Left ventricle myocardium superior (tissue), 1 donor: ENCODE measurements around the gene PDCD11. TPM values are rescaled to one million over a fixed set of nuclear protein-coding genes. Genes with fewer than 3 reads are reported as not detected.
A peak's percentile ranks its signal among the peaks of the same experiment; 100 is the strongest.
"Not testable (repeated sequence)": the region's sequence is repeated elsewhere in the genome, so short reads cannot be mapped to it uniquely, and the experiment has no call there.

ENCODE experiments used
- ATAC-seq: fragments of 200-7000 bp; cut with Tn5 transposase; one replicate; pipeline ENCODE4 v1.9.1; 2020; ENCODE audit warnings: mild to moderate bottlenecking, moderate library complexity
- DNase-seq: peaks from one replicate; pipeline ENCODE4 v3.0.0-alpha.2; 2020
- intact Hi-C: fragments of 100-400 bp; cut with micrococcal nuclease; formaldehyde crosslinking; loops from one replicate; pipeline ENCODE4 v1.11.0; 2022
- total RNA-seq: library from RNA; stranded (reverse); fragmentation: NEBNext Ultra II Directional; extraction: Animal tissue kit (Norgen Biotek cat#: 25700); gene quantifications from one replicate; pipeline ENCODE4 v1.2.1, GENCODE V29; 2021
- donor health status: DM: no; HTN: yes; CAD: no; lungs with severe emphysema.

PDCD11 gene
- total RNA-seq, 1 donor from 2014 or later = 12.1 TPM

DNA sequence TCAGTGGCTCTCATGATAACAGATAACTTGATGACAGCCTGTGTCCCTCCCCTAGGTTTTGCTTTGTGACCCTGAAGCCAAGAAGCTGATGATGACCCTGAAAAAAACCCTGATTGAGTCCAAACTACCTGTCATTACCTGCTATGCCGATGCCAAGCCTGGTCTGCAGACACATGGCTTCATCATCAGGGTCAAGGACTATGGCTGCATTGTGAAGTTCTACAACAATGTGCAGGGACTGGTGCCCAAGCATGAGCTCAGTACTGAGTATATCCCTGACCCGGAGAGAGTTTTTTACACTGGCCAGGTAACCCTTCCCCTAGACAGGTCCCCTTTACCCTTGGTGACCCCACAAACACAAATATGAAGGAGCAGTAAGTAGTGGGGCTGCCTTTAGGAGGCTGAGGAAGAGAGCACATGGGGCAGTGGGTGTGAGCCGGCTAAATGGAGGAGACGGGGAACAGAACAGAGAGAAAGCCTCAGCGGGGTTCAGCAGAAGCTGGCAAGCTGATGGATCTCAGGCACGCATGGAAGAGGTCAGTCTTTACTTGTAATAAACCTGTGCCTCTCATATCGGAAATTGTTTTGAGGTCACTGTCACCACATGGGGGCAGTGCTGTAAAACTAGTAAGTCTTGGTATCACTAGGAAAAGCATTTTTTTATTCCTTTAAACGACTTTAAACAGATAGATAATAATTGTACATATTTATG, 20.2 kb downstream of the PDCD11 start:
- DNase-seq (peak; percentile 35), ATAC-seq (peak; percentile 56)
- intact Hi-C loops = loop anchor here (5.0 kb wide), 1 partner anchor 71 kb away; no protein-coding TSS in a partner anchor

DNA sequence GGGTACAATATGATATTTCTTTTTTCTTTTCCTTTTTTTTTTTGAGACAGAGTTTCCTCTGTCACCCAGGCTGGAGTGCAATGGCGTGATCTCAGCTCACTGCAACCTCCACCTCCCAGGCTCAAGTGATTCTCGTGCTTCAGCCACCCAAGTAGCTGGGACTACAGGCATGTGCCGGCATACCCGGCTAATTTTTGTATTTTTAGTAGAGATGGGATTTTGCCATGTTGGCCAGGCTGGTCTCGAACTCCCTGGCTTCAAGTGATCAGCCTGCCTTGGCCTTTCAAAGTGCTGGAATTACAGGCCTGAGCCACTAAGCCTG, 20.7 kb downstream of the PDCD11 start:
- DNase-seq, ATAC-seq: not testable (repeated sequence)
- intact Hi-C loops = loop anchor here (5.0 kb wide), 1 partner anchor 70 kb away; no protein-coding TSS in a partner anchor

DNA sequence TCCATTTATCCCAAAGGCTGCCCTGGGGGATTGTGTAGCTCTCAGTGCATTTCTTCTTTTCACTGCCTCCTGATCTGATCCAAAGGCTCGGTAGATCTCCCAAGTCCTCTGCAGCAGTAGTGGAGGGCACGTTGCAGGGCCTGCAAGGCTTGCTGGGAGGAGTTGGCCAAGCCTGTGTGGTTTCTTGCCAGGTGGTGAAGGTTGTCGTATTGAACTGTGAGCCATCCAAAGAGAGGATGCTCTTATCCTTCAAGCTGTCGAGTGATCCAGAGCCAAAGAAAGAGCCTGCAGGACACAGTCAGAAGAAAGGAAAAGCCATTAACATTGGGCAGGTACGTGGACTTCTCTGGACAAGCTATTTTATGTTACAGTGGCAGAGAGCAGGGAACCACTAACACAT, 21.2 kb downstream of the PDCD11 start:
- ATAC-seq = no peak
- intact Hi-C loops = loop anchor here (5.0 kb wide), 1 partner anchor 70 kb away; no protein-coding TSS in a partner anchor
- DNase-seq = no peak

DNA sequence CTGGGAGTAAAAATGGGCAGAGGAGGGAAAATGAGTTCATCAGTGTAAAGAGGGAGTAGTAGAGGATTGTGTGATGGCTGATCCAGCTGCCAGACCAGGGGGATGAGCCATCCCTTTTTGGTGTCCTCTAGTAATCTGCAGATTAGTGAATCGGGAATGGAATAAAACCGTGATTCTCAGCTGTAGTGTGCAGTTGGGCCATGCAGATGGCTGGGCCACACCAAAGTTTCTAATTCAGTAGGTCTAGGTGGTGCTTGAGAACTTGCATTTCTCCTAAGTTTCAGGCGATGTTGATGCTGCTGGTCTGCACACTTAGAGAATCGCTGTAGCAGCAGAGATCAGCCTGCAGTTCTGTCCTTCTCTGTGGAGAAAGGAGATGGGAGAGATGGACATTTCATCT, 22.7 kb downstream of the PDCD11 start:
- intact Hi-C loops = loop anchor here (5.0 kb wide), 1 partner anchor 68 kb away; no protein-coding TSS in a partner anchor

DNA sequence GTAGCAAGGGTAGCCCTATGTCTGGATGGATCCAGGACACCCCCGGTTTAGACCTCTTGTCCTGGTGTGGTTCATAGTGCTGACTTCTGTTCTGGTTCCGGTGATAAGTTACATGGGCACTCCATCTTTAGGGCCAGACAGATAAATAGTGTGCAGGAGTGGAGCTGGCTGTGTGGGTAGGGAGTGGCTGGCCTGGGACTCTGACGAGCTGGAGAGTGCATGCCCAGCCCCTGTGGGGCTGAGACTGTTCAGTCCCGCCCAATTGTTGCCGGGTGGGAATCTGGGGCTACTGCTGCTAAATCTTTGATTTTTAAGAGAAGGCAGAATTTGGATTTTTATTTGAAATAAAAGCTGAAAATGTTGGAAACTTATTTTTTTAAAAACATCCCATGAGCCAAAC, 27.3 kb downstream of the PDCD11 start:
- no peak for ATAC-seq
- intact Hi-C loops = no loop called here

More for the DNA sequence above, 22.7 kb downstream of the PDCD11 start:
- ATAC-seq (no peak), DNase-seq (no peak)

DNA sequence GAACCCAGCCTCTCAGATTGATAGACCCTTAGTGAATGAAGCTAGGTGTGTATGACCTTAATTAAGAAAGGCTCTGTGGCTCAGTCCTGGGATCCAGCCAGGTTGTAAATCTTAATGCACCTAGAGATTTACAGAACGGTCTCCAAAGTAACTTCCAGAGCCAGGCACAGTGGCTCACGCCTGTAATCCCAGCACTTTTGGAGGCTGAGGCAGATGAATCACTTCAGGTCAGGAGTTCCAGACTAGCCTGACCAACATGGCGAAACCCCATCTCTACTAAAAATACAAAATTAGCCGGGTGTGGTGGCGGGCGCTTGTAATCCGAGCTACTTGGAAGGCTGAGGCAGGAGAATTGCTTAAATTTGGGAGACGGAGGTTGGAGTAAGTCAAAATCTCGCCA, 31.4 kb downstream of the PDCD11 start:
- DNase-seq = no peak
- no peak for ATAC-seq
- intact Hi-C loops = no loop called here

More for the DNA sequence above, 27.3 kb downstream of the PDCD11 start:
- no peak for DNase-seq

DNA sequence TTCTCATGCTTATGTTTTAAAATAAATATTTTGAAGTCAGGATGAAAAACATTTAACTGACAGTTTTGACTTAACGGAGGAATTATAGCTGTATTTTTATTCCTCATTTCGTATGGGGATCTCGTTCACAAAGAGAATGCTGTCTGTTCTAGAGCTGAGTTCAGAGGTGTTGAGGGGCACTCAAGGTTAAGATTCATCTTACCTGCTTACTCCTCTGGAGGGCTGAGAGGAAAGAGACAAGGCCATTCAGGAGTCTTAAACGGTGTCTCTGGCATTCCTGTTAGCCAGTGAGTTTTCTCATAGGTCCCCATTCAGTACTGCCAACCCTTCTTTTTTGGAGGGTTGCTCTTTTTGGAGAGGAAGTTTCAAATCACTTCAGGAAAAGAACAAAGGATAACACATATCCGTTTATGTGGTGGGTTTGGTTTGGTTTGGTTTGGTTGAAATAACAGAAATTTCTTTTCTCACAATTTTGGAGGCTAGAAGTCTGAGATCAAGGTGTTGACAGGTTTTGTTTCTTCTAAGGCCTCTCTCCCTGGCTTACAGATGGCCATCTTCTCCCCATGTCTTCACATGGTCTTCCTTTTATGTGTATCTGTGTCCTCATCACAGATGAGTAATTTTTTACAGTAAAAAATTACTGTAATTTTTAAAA, 32.7 kb downstream of the PDCD11 start:
- intact Hi-C loops = no loop called here
- no peak for DNase-seq
- ATAC-seq = no peak

DNA sequence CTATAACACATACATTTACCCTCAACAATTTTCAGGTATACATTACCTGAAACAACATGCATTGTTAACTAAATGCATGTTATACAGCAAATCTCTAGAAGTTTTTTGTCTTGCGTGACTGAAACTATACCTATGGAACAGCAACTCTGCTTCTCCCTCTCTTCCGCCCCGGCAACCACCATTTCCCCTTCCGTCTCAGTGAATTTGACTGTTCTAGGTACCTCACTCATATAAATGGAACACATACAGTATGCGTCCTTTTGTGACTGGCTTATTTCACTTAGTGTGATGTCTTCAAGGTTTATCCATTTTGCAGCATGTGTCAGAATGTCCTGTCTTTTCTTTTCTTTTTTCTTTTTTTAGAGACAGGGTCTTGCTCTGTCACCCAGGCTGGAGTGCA, 33.2 kb downstream of the PDCD11 start:
- intact Hi-C loops = no loop called here
- no peak for DNase-seq
- ATAC-seq = no peak

DNA sequence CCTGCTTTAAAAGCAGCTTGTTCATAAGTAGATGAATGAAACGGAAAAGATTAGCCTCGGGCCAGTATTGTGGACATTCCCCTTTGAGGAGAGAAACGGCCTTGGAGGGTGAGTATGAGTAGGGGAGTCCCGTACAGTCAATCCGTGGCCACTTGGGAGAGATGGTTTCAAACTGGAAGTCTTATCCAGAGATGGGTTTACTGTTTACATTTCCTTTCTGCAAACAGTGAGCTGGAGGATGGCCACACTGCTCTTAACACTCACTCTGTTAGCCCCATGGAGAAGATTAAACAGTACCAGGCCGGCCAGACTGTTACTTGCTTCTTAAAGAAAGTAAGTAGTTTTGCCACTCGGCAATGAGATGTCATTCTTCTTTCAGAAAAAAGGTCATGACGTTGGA, 35.5 kb downstream of the PDCD11 start:
- DNase-seq = no peak
- ATAC-seq = no peak
- intact Hi-C loops = no loop called here

DNA sequence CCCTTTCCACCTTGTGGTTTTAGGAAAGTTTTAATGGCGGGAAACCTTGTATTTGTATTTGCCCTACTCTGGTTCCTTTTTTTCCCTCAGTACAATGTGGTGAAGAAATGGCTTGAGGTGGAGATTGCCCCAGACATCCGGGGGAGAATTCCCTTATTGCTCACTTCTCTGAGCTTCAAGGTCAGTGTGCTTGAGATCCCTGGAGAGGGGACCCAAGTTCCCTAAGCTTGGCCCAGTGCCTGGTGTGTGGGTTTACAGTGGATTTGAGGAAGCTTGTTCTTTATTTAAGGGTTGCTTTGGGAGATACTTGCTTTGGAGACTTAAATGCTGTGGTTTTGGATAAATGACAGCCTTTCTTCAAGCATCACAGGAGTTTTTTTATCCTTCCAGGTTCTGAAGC, 37.4 kb downstream of the PDCD11 start:
- intact Hi-C loops = no loop called here
- DNase-seq (peak; percentile 63), ATAC-seq (peak; percentile 57)

DNA sequence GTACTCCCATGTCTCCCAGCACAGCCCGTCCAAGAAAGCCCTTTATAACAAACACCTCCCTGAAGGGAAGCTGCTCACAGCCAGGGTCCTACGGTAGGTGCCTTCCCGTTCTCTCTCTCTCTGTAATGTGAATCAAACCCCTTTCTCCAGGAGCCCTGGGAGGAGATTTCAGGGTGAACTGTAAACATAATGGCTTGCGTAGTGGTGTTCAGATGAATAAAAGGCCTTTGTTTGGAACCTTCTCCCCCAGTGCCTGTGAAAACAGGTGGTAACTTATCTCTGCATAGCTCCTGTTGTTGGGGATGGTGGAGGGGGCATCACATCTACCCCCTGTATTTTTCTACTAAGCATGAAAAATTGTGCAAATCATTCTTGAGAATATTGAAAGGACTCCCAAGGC, 43.4 kb downstream of the PDCD11 start:
- ATAC-seq (no peak), DNase-seq (no peak)
- intact Hi-C loops = no loop called here

DNA sequence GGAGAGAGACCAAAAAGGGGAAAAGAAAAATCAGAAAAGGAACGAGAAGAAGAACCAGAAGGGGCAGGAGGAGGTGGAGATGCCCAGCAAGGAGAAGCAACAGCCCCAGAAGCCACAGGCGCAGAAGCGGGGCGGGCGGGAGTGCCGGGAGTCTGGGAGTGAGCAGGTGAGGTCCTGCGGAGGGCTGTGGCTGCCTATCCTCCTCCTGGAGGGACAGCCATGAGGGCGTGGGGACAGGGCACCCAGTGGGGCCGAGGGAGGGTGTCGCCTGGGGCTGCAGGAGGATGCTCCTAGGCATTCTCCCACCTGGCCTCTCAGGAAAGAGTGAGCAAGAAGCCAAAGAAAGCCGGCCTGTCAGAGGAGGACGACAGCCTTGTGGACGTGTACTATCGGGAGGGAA, 44.0 kb downstream of the PDCD11 start:
- DNase-seq = no peak
- intact Hi-C loops = no loop called here
- no peak for ATAC-seq

DNA sequence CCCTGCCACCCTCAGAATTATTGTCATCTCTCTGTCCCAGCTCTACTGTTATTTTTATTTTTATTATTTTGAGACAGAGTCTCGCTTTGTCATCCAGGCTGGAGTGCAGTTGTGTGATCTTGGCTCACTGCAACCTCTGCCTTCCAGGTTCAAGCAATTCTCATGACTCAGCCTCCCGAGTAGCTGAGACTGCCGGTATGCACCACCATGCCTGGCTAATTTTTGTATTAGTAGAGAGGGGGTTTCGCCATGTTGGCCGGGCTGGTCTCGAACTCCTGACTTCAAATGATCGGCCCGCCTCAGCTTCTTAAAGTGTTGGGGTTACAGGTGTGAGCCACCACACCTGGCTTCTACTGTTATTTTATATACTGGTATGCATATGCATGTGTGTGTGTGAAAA, 44.8 kb downstream of the PDCD11 start:
- ATAC-seq = no peak
- no peak for DNase-seq
- intact Hi-C loops = no loop called here

DNA sequence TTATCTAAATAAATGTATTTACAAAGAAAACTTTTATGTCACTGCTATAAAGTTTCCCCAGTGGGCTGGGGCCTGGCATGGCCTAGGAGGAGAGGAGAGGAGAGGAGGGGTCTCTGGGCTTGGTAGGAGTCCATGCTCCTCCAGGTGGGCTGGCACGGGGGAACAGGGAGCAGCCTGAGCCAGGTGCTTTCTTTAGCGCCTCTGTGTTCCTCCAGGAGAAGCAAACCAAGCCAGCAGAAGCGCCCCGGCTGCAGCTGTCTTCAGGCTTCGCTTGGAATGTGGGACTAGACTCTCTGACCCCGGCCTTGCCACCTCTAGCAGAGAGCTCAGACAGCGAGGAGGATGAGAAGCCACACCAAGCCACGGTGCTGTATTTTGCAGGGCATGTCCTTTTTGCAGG, 45.2 kb downstream of the PDCD11 start:
- ATAC-seq = no peak
- intact Hi-C loops = no loop called here
- no peak for DNase-seq

DNA sequence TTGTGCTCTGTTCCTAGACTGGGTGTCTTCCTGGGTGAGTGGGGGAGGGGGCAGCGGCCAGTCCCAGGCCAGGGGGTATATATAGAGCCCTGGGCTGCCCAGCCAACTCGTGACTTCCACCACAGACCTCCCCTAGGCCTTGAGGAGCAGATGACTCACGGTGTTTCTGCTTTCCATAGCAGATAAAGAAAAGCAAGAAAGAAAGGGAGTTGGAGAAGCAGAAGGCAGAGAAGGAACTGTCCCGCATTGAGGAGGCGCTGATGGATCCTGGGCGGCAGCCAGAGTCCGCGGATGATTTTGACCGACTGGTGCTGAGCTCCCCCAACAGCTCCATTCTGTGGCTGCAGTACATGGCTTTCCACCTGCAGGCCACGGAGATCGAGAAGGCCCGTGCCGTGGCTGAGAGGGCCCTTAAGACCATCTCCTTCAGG, 45.6 kb downstream of the PDCD11 start:
- ATAC-seq = peak; percentile 48
- peak; percentile 74 for DNase-seq
- intact Hi-C loops = no loop called here

DNA sequence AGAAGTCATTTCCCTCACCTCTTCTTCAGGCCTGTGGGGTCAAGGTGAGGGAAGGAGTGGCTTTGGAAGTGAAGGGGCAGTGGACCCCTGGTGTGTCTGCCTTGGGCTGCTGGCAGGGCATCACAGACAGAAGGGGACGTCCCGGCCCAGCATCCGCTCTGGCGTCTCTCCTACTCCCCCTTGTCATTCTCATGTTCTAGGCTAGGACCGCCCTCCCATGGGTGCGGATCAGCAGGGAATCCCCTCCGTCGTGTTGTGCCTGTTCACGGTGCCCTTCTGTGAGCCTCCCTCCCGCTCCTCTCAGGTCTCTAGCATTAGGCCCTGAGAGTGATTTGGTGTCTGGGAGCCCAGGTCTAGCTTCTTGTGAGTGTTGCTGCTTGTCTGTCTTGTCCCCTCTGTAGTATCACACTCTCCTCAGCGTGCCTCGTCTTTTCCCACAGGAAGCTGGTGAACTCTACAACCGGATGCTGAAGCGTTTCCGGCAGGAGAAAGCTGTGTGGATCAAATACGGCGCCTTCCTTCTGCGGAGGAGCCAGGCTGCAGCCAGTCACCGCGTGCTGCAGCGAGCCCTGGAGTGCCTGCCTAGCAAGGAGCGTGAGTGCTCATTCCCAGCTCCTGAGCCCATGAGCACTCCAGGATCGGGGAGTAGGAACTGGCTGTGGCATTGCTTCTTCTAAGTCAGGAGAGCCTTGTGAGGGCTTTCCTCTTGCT, 47.2 kb downstream of the PDCD11 start:
- ATAC-seq (no peak), DNase-seq (peak; percentile 24)
- intact Hi-C loops = no loop called here

DNA sequence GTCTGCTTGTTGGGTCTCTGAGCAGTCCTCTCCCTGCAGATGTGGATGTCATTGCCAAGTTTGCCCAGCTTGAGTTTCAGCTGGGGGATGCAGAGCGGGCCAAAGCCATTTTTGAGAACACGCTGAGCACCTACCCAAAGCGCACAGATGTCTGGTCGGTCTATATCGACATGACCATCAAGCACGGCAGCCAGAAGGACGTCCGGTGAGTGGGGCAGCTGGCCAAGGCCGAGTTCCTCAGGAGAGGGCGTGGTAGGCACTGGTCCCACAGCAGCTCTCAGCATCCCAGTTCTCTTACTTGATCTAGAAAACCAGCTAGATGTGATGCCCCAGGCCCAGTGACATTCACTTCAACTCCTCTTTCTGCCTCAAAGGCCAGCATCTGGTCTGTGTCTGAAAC, 48.1 kb downstream of the PDCD11 start:
- ATAC-seq = no peak
- DNase-seq = no peak
- intact Hi-C loops = no loop called here

DNA sequence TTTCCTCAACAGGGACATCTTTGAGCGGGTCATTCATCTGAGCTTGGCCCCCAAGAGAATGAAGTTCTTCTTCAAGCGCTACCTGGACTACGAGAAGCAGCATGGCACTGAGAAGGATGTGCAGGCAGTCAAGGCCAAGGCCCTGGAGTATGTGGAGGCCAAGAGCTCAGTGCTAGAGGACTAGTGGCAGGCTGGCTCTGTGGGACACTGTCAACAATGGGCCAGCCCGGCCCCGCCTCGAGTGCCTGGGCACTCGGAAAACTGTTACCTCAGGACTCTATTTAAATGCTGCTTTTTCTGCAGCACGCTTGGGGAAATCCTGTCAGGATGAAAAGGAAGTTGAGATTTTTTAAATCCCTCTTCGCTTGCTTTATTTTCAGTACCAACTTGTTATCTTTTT, 48.9 kb downstream of the PDCD11 start:
- intact Hi-C loops = no loop called here
- DNase-seq = no peak
- ATAC-seq = no peak

DNA sequence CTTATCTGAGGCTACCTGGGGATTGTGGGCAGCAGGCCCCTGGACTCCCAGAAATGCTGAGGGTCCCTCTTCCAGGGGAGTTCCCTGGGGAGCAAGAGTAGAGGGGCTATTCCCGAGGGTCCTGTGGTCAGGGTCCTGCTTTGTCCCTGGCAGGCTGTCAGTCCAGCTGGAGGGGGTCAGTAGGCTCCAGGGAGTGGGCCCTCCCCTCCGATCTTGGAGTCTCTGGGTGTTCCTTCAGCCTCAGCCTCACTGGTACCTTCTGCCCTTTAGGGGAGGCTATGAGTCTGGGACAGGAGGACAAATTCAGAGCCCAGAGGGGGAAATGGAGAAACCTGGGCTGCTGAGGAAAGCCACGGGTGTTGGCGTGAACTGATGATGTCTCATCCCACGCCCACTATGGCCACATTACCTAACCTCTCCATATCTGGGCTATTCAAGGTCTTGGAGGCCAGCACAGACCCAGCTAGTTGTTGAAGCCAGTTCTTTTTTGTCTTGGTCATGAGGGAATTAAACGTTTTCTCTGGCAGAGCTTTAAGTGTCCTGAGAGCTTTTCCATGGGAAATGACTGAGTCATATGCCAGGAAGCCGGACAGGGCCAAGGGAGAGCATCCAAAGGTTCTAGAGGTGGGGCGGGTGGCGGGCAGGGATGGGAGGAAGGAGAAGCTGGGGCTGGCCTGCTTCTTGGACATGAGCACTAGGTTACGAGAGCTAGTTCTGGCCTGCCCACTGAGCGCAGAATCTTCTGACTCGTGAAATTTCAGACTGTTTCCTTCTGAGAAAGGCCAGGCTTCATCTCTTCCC, 49.5 kb downstream of the PDCD11 start:
- intact Hi-C loops = no loop called here
- ATAC-seq = peak; percentile 76
- peak; percentile 83 for DNase-seq

DNA sequence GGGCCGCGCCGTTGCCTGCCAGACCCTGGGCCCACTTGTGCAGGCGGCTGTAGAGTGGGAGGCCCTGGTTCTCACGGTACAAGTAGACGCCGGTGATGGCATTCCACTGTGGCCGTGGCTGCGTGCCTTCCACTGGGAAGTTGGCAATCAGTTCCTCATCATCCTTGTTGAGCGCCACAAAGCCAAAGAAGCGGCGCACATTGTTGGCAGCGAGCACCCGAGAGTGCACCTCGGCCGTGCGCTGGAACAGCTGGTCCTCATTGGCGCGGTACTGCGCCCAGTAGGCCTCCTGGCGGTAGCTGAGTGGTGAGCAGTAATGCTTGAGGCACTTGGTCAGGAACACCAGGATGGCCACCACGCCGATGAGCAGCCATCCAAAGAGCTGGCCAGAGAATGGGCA, 50.8 kb downstream of the PDCD11 start:
- DNase-seq = no peak
- no peak for ATAC-seq
- intact Hi-C loops = no loop called here
